ENCODE results near the gene TM2D3.

TM2D3 gene

DNA sequence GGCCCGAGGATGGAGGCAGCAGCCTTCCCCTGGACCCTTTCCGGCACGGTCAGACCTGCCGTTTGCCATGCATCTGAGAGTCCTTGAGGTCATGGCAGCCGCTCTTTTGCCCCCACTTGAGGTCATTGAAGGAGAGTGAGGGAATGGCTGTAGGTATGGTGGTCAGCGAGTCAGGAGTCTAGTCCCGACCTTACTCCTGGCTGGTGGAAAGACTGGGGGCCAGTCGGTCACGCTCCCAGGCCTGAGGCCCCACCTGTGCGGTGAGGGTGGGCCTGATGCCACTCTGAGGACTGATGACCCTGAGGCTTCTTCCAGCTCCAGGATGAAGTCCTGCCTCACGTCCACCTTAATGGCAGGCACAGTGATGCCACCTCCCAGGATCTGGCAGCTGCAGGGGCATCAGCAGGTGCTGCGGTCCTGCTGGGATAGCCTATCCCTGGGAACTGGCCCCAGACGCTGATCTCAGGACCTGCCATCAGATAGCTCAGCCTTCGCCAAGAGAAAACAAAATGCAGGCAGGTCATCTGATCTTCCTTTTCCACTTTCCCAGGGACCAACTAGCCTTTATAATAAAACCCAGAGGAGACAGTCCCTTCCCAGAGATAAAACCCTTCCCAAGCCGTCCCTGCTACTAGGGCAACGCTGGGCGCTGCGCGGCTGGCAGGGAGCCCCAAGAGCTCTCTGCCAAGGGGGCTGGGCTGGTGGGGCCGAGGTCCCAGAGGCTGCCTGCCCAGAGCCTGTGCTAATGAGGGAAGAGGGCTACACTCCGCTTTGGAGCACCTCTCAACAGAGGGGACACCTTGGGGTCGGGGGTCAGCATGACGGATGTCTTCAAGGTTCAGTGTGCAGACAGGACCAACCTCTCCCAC is 42.2 kb downstream of the TM2D3 start:
- Histone ChIP-seq H3K27me3 (ENCODE audit: insufficient read depth, poor library complexity, severe bottlenecking) (no peaks in the 10 kb centered on the region), H3K27ac (replicated peaks) (no peak overlapping the region), H3K4me3 (replicated peaks; ENCODE audit: insufficient read depth, low read length) (no peak overlapping the region)
- DNase-seq (ENCODE audit: low read depth in 1 of 2, low spot score in 1 of 2), result no peak
- TF ChIP-seq REST (IDR thresholded peaks at IDR 0.05; ENCODE audit: insufficient replicate concordance, low read depth), result no peak
- no peak for TF ChIP-seq POLR2AphosphoS5 (IDR thresholded peaks at IDR 0.05; ENCODE audit: low read depth)
- no peak for TF ChIP-seq GABPA (IDR thresholded peaks at IDR 0.05; ENCODE audit: low read depth)
- TF ChIP-seq, protein P1, sequence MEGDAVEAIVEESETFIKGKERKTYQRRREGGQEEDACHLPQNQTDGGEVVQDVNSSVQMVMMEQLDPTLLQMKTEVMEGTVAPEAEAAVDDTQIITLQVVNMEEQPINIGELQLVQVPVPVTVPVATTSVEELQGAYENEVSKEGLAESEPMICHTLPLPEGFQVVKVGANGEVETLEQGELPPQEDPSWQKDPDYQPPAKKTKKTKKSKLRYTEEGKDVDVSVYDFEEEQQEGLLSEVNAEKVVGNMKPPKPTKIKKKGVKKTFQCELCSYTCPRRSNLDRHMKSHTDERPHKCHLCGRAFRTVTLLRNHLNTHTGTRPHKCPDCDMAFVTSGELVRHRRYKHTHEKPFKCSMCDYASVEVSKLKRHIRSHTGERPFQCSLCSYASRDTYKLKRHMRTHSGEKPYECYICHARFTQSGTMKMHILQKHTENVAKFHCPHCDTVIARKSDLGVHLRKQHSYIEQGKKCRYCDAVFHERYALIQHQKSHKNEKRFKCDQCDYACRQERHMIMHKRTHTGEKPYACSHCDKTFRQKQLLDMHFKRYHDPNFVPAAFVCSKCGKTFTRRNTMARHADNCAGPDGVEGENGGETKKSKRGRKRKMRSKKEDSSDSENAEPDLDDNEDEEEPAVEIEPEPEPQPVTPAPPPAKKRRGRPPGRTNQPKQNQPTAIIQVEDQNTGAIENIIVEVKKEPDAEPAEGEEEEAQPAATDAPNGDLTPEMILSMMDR (IDR thresholded peaks at IDR 0.05; ENCODE audit: insufficient read depth, low read length), result no peak
- no peak for TF ChIP-seq SPI1 (IDR thresholded peaks at IDR 0.05; ENCODE audit: borderline replicate concordance, low read depth)

DNA sequence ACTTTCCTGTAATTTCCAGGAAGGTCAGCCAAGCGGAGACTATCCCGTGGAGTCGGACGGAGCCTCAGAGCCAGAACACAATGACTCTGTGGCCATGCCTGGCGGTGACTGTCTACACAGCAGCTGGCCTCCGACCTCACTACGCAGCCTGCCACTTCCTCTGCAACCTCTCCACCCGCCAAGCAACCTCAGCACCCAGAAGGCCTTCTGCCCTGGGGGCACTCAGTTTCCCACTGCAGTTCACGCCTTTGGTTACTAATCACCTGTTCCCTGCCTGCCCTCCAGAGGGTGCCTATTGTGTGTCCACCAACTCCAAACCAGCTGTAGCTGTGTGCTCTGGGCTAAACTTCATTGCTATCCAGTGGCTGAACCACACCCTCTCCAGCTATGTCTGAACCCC is 44.0 kb downstream of the TM2D3 start:
- no peak overlapping the region for H3K27ac ChIP-seq (replicated peaks)
- no peak overlapping the region for H3K4me3 ChIP-seq (replicated peaks; ENCODE audit: insufficient read depth, low read length)
- no peaks in the 10 kb centered on the region for H3K27me3 ChIP-seq (ENCODE audit: insufficient read depth, poor library complexity, severe bottlenecking)
- no peak for DNase-seq (ENCODE audit: low read depth in 1 of 2, low spot score in 1 of 2)
- TF ChIP-seq GABPA (IDR thresholded peaks at IDR 0.05; ENCODE audit: low read depth), result no peak
- TF ChIP-seq SPI1 (IDR thresholded peaks at IDR 0.05; ENCODE audit: borderline replicate concordance, low read depth), result no peak
- no peak for TF ChIP-seq POLR2AphosphoS5 (IDR thresholded peaks at IDR 0.05; ENCODE audit: low read depth)
- no peak for TF ChIP-seq REST (IDR thresholded peaks at IDR 0.05; ENCODE audit: insufficient replicate concordance, low read depth)
- TF ChIP-seq, protein P1 (IDR thresholded peaks at IDR 0.05; ENCODE audit: insufficient read depth, low read length), result no peak

- Histone ChIP-seq H3K27ac (replicated peaks) (no peak overlapping the region), H3K27me3 (ENCODE audit: insufficient read depth, poor library complexity, severe bottlenecking) (no peaks in the 10 kb centered on the region), H3K4me3 (replicated peaks; ENCODE audit: insufficient read depth, low read length) (no peak overlapping the region)
- no peak for TF ChIP-seq GABPA (IDR thresholded peaks at IDR 0.05; ENCODE audit: low read depth)
- no peak for DNase-seq (ENCODE audit: low read depth in 1 of 2, low spot score in 1 of 2)
Observed at GRCh38 chr15:101607108-101607507, 45.1 kb downstream of the TM2D3 start.

- Histone ChIP-seq H3K27ac (replicated peaks) (no peak overlapping the region), H3K4me3 (replicated peaks; ENCODE audit: insufficient read depth, low read length) (no peak overlapping the region), H3K27me3 (ENCODE audit: insufficient read depth, poor library complexity, severe bottlenecking) (no peaks in the 10 kb centered on the region)
- no peak for TF ChIP-seq POLR2AphosphoS5 (IDR thresholded peaks at IDR 0.05; ENCODE audit: low read depth)
- TF ChIP-seq GABPA (IDR thresholded peaks at IDR 0.05; ENCODE audit: low read depth), result no peak
- TF ChIP-seq, protein P1 (IDR thresholded peaks at IDR 0.05; ENCODE audit: insufficient read depth, low read length), result no peak
- no peak for TF ChIP-seq REST (IDR thresholded peaks at IDR 0.05; ENCODE audit: insufficient replicate concordance, low read depth)
- TF ChIP-seq SPI1 (IDR thresholded peaks at IDR 0.05; ENCODE audit: borderline replicate concordance, low read depth), result no peak
- no peak for DNase-seq (ENCODE audit: low read depth in 1 of 2, low spot score in 1 of 2)
Observed at GRCh38 chr15:101604124-101604874, 47.9 kb downstream of the TM2D3 start.

Measured in HL-60 (cell line).